ENCODE data around the gene ZNF274. TPM values are rescaled to one million over a fixed set of nuclear protein-coding genes. Genes with fewer than 3 reads are reported as not detected.
"Not testable (repeated sequence)": the region's sequence is repeated elsewhere in the genome, so short reads cannot be mapped to it uniquely, and the experiment has no call there.

ZNF274 gene
- total RNA-seq, 4 donors from 2014 or later = 10.8 to 34.3 (median 29.7) TPM

DNA sequence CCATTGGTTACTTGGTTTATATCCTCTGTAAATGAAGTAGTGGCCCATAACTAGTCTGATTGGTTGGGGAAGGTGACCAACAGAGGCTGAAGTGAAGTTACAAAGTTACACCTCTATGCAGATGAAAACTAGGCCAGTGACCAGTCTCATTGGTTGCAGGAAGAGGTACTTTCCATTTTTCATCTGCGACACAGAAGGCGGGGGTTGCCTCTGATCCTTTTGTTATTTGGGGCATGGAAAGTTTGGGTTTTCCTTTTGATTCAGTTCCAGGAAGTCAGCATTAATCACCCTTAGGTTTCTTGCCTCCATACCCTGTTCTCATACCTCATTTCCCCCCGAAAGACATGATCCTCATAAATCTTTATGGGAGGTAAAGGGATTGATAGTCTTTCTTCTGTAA is 66.0 kb downstream of the ZNF274 start:
- TF ChIP-seq POLR2A (IDR thresholded peaks at IDR 0.05) = no peak
- TF ChIP-seq, protein P1, sequence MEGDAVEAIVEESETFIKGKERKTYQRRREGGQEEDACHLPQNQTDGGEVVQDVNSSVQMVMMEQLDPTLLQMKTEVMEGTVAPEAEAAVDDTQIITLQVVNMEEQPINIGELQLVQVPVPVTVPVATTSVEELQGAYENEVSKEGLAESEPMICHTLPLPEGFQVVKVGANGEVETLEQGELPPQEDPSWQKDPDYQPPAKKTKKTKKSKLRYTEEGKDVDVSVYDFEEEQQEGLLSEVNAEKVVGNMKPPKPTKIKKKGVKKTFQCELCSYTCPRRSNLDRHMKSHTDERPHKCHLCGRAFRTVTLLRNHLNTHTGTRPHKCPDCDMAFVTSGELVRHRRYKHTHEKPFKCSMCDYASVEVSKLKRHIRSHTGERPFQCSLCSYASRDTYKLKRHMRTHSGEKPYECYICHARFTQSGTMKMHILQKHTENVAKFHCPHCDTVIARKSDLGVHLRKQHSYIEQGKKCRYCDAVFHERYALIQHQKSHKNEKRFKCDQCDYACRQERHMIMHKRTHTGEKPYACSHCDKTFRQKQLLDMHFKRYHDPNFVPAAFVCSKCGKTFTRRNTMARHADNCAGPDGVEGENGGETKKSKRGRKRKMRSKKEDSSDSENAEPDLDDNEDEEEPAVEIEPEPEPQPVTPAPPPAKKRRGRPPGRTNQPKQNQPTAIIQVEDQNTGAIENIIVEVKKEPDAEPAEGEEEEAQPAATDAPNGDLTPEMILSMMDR (IDR thresholded peaks at IDR 0.05) = no peak
- DNase-seq = no peak
- Histone ChIP-seq H3K4me1 (no peaks in the 10 kb centered on the region), H3K9me3 (peaks cover 0 to 100% of the 10 kb centered on the region in 2 donors), H3K36me3 (no peaks in the 10 kb centered on the region), H3K27ac (no peak overlapping the region), H3K27me3 (no peaks in the 10 kb centered on the region), H3K4me3 (no peak overlapping the region)
- intact Hi-C loops (cut with DNase I; ENCODE audit: low total_unique reads) = no loop called here

DNA sequence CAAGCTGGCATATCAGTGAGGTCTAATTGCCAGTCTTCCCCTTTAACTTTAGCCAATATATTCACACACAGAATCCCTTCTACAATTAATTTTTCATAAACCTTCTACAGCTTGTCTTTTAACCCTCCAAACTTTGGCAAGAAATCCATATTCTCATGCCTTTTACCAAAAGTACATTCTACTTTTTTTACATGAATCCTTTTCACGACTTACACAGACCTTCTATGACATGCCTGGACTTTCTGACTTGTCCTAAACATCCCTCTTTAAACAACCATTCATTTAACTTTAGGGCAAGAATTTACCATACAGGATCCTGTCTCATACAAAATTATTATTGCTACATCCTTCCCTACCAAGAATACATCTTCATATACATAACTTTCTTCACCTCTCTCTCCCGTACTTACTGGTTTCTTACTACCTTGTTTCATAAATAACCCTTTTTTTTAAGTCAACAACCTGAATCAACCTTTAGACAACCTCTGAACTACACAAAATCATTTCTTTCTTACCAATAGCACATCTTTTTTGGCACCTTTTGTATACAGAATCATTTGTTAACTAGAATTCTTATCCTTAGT is 69.3 kb downstream of the ZNF274 start:
- Histone ChIP-seq H3K27me3 (no peaks in the 10 kb centered on the region), H3K36me3 (no peaks in the 10 kb centered on the region), H3K9me3 (peaks cover 0 to 95% of the 10 kb centered on the region in 2 donors), H3K4me1 (no peaks in the 10 kb centered on the region), H3K4me3 (no peak overlapping the region), H3K27ac (no peak overlapping the region)
- DNase-seq = no peak
- intact Hi-C loops (cut with DNase I; ENCODE audit: low total_unique reads) = no loop called here
- TF ChIP-seq POLR2A (IDR thresholded peaks at IDR 0.05) = no peak
- TF ChIP-seq, protein P1 (IDR thresholded peaks at IDR 0.05) = no peak

DNA sequence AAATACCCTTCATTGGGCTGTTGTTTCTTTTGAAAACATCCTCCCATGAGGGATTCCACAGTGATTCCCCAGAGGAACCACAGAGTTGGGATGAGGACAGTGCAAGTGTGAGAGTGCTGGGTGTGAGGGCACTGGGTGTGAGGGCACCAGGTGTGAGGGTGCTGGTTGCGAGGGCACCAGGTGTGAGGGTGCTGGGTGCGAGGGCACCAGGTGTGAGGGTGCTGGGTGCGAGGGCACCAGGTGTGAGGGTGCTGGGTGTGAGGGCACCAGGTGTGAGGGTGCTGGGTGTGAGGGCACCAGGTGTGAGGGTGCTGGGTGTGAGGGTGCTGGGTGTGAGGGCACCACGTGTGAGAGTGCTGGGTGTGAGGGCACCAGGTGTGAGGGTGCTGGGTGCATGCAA is 75.4 kb downstream of the ZNF274 start:
- H3K27me3 ChIP-seq; H3K27ac ChIP-seq; DNase-seq; H3K4me1 ChIP-seq; H3K36me3 ChIP-seq; H3K4me3 ChIP-seq; intact Hi-C loops (cut with DNase I; ENCODE audit: low total_unique reads): not testable (repeated sequence)
- peaks cover 20 to 93% of the 10 kb centered on the region in 2 donors for H3K9me3 ChIP-seq

DNA sequence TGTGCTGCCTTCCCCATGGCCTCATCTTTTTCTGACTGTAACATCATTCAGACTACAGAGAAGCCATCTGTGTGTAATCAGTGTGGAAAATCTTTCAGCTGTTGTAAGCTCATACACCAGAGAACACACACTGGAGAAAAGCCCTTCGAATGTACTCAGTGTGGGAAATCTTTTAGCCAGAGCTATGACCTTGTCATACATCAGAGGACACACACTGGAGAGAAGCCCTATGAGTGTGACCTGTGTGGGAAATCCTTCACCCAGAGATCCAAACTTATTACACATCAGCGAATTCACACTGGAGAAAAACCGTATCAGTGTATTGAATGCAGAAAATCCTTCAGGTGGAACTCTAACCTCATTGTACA is 78.7 kb downstream of the ZNF274 start:
- Histone ChIP-seq H3K4me3 (no peak overlapping the region), H3K36me3 (no peaks in the 10 kb centered on the region), H3K27ac (no peak overlapping the region), H3K27me3 (no peaks in the 10 kb centered on the region), H3K9me3 (peaks cover 20 to 95% of the 10 kb centered on the region in 2 donors), H3K4me1 (no peaks in the 10 kb centered on the region)
- intact Hi-C loops (cut with DNase I; ENCODE audit: low total_unique reads) = no loop called here
- TF ChIP-seq, protein P1 (IDR thresholded peaks at IDR 0.05) = no peak
- DNase-seq = no peak

DNA sequence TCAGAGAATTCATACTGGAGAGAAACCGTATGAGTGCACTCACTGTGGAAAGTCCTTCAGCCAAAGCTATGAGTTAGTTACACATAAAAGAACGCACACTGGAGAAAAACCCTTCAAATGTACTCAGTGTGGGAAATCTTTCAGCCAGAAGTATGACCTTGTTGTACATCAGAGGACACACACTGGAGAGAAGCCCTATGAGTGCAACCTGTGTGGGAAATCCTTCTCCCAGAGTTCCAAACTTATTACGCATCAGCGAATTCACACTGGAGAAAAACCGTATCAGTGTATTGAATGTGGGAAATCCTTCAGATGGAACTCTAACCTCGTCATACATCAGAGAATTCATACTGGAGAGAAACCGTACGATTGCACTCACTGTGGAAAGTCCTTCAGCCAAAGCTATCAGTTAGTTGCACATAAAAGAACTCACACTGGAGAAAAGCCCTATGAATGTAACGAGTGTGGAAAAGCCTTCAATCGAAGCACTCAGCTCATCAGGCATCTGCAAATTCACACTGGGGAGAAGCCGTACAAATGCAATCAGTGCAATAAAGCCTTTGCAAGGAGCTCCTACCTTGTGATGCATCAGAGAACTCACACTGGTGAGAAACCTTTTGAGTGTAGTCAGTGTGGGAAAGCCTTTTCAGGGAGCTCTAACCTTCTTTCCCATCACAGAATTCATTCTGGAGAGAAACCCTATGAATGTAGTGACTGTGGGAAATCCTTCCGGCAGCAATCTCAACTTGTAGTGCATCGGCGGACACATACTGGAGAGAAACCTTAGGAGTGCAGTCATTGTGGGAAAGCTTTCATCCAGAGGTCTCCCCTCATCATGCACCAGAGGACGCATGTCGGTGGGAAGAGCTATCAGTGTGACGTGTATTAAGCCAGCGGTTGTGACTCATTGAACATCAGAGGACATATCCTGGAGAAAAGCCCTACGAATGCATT is 79.4 kb downstream of the ZNF274 start:
- no peaks in the 10 kb centered on the region for H3K4me1 ChIP-seq
- peaks cover 20 to 95% of the 10 kb centered on the region in 2 donors for H3K9me3 ChIP-seq
- no peak for TF ChIP-seq POLR2A (IDR thresholded peaks at IDR 0.05)
- TF ChIP-seq, protein P1 (IDR thresholded peaks at IDR 0.05) = no peak
- H3K36me3 ChIP-seq = no peaks in the 10 kb centered on the region
- H3K27ac ChIP-seq = no peak overlapping the region
- H3K4me3 ChIP-seq = no peak overlapping the region
- H3K27me3 ChIP-seq = no peaks in the 10 kb centered on the region
- intact Hi-C loops (cut with DNase I; ENCODE audit: low total_unique reads) = no loop called here
- no peak for DNase-seq

All from uterus (tissue), 4 donors.